GM12801 (cell line): ENCODE measurements around the gene MDFI.

Experiments used
- TF ChIP-seq, protein P1 (sequence below): IDR thresholded peaks from one replicate; pipeline ENCODE4 v1.5.1; 2011; ENCODE audit warnings: control low read depth; ENCODE audit not compliant: insufficient read length; ENCODE audit errors: extremely low read depth

MDFI gene

DNA sequence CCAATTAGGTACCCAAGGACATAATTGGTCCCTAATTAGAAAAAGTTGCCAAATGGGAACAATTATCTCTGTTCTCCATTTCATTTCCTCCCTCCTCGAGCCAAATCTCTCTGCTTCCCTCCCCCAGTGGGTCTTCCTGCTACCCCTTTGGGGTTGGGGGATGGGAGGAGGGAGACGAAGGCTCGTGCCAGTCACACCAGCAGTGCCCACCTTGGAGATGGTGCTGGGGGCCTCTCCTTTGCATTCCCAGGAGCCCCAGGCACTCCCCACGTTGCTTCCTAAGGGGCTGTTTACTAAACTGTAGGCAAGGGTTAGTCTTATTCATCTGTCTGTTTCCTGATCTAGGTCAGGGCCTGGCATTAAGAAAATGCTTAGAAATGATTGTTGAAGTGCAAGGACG, 33.1 kb downstream of the MDFI start:
- TF ChIP-seq, protein P1, sequence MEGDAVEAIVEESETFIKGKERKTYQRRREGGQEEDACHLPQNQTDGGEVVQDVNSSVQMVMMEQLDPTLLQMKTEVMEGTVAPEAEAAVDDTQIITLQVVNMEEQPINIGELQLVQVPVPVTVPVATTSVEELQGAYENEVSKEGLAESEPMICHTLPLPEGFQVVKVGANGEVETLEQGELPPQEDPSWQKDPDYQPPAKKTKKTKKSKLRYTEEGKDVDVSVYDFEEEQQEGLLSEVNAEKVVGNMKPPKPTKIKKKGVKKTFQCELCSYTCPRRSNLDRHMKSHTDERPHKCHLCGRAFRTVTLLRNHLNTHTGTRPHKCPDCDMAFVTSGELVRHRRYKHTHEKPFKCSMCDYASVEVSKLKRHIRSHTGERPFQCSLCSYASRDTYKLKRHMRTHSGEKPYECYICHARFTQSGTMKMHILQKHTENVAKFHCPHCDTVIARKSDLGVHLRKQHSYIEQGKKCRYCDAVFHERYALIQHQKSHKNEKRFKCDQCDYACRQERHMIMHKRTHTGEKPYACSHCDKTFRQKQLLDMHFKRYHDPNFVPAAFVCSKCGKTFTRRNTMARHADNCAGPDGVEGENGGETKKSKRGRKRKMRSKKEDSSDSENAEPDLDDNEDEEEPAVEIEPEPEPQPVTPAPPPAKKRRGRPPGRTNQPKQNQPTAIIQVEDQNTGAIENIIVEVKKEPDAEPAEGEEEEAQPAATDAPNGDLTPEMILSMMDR = no peak

DNA sequence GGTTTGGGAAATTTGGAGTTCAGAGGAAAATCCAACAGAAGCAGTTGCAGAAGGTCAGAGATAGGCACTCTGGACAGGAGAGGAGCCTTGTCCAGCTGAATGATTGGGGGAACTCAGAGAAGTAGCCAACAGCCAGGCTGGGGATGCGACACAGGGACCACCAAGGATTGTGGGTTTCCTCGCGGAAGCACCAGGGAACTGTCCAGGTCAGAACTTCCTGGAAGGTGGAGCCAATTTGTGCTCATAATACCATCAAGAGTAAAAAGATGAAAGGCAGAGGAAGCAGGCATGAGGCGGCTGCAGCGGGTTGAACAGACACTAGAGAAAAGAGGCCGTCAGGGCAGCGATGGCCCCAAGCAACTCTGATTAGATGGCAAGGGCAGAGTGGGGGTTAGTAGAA, 33.7 kb downstream of the MDFI start:
- TF ChIP-seq, protein P1 = no peak

DNA sequence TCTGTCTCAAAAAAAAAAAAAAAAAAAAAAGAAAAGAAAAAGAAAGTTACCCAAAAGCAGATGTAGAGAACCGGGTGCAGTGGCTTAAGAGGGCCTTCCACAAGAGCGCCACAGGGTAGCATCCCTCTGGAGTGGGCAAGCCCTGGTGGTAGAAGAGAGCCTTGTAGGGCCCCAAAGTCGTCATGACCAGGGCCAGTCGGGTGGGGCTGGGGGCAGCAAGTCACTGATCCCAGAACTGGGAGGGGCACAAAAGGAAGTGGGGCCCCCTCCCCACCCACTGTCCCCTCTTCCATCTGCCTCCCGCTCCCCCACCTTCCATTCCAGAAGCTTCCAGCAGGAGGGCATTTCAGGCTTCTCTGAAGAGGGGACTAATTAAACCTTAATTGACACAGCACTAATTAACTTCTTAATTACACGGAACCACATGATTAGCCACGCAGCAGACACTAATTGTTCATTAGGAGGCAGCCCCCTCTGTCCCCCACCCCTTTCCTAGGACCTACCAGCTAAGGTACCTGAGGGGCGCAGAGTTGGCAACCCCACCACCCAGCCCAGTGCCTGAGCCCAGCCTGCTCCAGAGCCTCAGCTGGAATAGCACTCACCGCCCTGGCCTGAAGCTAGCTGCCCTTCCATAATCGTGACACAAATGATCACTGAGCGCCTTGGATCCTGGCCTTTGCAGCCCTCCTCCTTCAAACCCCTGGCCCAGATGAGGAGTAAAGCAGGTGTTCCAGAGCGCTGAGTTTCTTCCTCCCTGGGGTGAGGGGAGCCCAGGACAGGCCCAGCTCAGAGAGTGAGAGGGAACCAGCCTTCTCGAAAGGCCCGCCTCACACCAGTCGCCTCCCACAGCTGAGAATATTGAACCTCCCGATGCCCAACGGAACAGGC, 34.8 kb downstream of the MDFI start:
- TF ChIP-seq, protein P1 = no peak

DNA sequence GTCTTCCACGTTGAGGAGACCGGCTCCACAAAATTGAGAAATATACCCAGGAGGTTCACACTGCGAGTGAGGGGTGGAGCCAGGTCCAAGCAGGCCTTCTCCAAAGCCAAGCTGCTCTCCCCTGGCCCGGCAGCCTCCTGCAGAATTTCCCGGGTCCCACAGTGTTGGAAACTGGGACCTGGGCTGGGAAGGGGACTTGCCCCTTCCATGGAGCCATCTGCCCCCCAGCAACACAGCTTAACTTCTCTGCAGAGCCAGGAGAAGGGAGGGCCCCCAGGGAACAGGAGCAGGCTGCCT, 35.4 kb downstream of the MDFI start:
- TF ChIP-seq, protein P1 = no peak

GRCh38 chr6:41674231-41675000, 36.1 kb downstream of the MDFI start:
- TF ChIP-seq, protein P1 = no peak

- TF ChIP-seq, protein P1 = no peak
Measured at GRCh38 chr6:41675176-41675775, 37.0 kb downstream of the MDFI start.

DNA sequence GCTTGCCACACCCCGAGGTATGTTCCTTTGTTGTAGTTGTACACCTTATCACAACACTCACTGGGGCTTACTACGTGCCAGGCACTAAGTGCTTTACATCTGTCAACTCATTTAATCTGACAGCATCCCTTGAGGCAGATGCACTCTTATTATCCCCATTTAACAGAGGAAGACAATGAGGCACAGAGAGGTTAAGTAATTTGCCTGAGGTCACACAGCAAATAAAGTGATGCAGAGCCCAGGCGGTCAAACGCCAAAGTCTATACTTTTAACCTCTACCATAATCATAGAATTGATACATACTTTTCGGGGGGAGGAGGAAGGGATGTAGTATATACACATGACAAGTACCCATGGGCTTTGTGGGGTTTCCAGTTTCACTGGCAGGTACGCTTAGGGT, 37.7 kb downstream of the MDFI start:
- TF ChIP-seq, protein P1 = no peak
